AG09309 (cell line): ENCODE data around the gene CDK5RAP1.

Source experiments
- DNase-seq: peaks from one replicate; pipeline ENCODE4 v3.0.0-alpha.2; 2010; ENCODE audit warnings: low read depth
- H3K4me3 ChIP-seq: 2 replicates; pipeline ENCODE4 v1.5.1; 2011; ENCODE audit warnings: mild to moderate bottlenecking, low read depth, low read length, moderate library complexity; ENCODE audit not compliant: control insufficient read depth
- TF ChIP-seq, protein P1 (sequence below): IDR thresholded peaks from 2 replicates; pipeline ENCODE4 v1.5.1; 2011; ENCODE audit warnings: mild to moderate bottlenecking, low read depth, low read length, inconsistent platforms; ENCODE audit not compliant: insufficient read depth, control insufficient read depth; ENCODE audit errors: missing control alignments

Gene CDK5RAP1

DNA sequence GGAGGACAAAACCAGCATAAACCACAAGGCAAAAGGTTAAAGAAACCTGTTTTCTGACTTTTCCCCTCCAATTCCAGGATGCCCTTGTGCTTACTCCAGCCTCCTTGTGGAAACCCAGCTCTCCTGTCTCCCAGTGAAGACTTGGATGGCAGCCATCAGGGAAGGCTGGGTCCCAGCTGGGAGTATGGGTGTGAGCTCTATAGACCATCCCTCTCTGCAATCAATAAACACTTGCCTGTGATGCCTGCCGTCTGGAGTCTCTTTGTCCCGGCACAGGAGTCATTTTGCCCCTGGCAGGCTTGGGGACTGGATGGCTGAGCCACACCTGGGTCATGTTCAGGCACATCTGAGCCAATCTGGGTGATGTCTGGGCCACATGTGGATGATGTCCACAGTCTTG lies 91.7 kb downstream of the CDK5RAP1 start:
- no peak for DNase-seq
- H3K4me3 ChIP-seq, result no peak overlapping the region
- TF ChIP-seq, protein P1, sequence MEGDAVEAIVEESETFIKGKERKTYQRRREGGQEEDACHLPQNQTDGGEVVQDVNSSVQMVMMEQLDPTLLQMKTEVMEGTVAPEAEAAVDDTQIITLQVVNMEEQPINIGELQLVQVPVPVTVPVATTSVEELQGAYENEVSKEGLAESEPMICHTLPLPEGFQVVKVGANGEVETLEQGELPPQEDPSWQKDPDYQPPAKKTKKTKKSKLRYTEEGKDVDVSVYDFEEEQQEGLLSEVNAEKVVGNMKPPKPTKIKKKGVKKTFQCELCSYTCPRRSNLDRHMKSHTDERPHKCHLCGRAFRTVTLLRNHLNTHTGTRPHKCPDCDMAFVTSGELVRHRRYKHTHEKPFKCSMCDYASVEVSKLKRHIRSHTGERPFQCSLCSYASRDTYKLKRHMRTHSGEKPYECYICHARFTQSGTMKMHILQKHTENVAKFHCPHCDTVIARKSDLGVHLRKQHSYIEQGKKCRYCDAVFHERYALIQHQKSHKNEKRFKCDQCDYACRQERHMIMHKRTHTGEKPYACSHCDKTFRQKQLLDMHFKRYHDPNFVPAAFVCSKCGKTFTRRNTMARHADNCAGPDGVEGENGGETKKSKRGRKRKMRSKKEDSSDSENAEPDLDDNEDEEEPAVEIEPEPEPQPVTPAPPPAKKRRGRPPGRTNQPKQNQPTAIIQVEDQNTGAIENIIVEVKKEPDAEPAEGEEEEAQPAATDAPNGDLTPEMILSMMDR, result no peak
